Hematopoietic multipotent progenitor cell treated with erythropoietin and hydrocortisone succinate and interleukin-3 and kit ligand, for 17 days (in vitro differentiated cells): ENCODE results near the gene LY9.

Source experiments
- DNase-seq: peaks from one replicate; pipeline ENCODE4 v3.0.0-alpha.2; 2015; ENCODE audit warnings: low spot score

Gene LY9

DNA sequence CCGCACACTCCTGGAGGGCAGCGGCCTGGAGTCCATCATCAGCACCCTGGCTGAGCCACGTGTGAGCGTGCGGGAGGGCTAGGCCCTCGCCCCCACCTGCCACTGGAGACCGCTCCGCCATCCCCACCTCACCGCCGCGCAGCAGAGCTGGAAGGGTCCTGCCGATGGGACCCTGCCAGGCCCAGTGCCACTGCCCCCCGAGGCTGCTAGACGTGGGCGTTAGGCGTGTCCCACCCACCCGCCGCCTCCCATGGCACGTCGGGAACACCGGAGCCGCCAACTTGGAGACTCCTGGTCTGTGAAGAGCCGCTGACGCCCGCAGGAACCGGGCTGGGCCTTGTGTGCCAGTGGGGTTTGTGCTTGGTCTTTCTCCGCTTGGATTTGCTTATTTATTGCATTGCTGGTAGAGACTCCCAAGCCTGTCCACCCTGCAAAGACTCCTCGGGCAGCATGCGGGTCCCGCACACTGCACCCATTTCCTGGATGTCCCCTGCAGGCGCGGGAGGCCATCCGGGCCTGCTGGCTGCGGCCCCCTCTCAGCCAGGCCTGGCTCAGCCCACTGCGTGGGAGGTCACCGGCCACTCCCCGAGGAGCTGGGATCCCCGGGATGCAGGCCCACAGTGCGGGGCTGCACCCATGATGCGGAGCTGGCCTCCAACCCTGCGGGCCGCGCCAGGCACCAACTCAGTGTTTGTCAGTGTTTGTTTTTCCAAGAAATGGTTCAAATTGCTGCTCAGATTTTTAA, 6.0 kb downstream of the LY9 start:
- no peak for DNase-seq

DNA sequence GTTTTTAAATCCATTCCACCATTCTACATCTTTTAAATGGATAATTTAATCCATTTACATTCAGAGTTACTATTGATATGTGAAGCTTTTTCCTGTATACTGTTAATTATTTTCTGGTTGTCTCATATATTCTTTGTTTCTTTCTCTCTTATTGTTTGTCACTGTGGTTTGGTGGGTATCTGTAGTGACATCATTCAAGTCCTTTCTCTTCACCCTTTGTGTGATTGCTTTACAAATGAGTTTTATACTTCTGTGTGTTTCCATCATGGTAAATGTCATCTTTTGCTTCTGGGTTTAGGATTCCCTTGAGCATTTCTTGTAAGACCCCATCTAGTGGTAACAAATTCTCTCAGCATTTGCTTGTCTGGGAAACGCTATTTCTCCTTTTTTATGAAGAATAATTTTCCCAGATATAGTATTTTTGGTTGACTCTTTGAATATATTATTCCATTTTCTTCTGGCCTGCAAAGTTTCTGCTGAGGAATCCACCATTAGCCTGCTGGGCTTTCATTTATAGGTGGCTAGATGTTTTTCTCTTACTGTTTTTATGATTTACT, 10.2 kb downstream of the LY9 start:
- DNase-seq: no peak

DNA sequence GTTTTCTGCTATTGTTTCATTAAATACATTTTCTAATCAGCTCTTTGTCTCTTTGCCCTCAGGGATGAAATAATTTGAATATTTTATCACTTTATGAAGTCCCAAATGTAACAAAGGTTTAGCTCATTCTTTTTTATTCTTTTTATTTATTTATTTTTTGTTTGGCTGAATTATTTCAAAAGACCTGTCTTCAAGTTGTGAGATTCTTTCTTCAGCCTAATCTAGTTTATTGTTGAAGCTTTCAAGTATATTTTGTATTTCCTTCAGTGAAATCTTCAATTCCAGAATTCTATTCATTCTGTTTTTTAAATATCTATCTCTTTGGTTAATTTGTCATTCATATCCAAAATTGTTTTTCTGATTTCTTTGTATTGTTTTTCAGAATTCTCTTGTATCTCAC, 10.8 kb downstream of the LY9 start:
- no peak for DNase-seq

DNA sequence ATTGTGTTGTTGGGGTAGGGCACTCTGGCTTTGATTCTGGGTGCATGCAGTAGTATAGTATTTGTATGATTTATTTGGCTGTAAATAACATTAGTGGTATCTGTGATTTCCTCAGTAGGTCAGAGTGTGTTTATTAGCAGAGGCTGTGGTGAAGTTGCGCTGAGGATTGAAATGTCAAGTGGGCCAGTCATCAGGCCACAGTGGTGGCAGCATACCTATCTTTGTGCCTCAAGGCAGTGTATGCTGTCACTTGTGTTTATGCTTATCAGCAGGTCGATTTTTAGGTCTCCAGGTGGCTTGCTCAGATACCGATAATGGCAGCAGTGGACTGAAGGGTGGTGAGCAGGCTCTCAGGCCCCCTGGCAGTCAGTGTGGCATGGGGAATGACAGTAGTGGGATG, 11.3 kb downstream of the LY9 start:
- DNase-seq: peak; percentile 19

DNA sequence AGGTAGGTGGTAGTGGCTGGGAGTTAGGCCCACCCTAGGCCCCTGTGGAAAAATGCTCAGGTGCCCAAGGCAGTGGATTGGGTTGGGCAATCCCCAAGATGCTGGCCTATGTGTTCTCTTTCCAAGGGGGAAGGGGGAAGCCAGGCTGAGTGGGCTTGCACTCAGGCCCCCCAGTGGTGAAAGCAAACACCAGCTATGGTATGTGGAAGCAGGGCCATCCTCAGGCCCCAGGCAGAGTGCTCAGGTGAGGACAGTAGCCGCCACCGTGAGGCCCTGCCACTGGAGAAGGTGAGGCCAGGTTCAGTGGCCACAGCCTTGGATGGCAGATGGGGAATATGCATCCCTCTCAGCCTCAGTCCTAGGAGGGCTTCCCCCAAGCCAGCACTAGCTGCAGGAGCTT, 11.8 kb downstream of the LY9 start:
- DNase-seq: no peak

DNA sequence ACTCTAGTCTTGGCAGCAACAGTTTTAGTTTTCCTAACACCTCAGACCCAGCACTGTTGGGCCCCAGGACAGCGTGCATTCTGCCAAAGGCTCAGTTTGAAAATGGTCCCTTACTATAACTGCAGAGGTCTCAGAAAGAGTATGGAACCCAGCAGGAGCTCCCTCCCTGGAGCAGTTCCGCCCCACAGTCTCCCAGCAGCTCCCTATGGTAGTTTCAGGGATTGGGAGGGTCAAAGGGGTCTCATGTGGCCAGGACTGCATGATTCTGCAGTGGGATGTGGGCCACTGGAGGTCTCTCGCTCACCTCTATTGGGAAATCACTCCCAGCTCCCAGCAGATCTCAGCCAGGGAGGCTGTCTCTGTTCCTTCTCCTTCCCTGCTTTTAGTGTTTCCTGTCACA, 12.3 kb downstream of the LY9 start:
- no peak for DNase-seq

DNA sequence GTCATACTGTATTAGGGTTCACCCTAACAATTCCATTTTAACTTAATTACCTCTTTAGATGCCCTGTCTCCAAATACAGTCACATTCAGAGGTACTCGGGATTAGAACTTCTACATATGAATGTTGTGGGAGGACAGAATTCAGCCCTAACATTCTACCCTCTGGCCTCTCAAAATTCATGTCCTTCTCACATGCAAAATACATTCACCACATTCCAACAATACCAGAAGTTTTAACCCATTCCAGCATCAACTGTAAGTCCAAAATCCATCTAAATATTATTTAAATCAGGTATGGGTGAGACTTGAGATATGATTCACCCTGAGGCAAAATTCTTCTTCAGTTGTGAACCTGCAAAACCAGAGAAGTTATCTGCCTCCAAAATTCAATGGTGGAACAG, 14.5 kb downstream of the LY9 start:
- DNase-seq: no peak

DNA sequence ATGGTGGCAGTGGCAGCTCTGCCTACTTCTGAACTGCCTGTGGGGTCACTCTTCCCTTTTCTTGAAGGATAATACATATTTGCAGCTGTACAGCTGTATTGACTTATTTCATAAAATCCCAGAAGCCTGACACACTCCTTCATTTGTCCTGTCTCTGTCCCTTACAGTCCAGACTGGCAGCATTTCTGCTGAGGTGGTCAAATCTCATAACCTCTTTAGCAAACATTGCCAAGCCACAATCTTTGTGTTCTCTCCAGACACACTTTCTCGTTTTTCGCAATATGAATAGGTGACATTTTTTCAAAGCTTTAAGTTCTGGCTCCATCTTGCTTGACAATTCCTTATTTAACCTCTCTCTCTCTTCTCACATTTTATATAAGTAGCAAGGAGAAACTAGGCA, 15.2 kb downstream of the LY9 start:
- DNase-seq: no peak

DNA sequence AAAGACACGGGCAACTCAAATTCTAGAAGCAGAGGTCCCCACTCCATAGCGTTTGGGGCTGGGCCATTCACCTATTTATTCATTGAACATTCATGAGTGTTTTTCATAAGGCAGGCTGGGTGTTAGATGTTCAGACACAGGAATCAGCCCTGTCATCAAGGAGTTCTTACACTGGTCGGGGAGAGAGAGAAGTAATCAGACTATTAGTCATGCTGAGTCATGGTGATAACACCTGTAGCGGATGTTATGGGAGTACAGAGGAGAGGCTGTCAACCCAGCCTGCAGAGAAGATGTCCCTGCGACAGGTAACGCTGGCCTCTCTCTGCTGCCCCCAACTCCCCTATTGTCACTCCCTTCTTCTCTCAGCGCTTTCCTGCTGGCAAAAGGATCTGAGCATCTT, 17.2 kb downstream of the LY9 start:
- peak; percentile 70 for DNase-seq

DNA sequence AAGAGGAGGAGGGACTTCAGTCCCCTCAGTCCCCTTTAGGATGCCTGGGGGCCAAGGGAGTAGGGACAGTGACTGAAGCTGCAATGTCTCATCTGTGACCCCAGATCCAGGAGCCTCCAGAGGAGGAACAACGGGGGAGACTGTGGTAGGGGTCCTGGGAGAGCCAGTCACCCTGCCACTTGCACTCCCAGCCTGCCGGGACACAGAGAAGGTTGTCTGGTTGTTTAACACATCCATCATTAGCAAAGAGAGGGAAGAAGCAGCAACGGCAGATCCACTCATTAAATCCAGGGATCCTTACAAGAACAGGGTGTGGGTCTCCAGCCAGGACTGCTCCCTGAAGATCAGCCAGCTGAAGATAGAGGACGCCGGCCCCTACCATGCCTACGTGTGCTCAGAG, 18.3 kb downstream of the LY9 start:
- DNase-seq: no peak

DNA sequence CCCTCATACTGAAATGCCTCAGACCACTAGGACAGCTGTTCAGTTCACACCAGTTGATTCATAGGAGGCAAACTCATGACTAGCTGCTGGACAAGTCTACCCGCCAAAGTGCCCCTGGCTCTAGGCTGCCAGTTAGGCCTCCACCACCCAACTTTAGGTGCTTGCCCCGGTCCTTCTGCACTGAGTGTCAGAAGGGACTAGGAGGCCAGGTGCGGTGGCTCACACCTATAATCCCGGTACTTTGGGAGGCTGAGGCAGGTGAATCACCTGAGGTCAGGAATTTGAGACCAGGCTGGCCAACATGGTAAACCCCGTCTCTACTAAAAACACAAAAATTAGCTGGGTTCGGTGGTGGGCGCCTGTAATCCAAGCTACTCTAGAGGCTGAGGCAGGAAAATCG, 18.9 kb downstream of the LY9 start:
- no peak for DNase-seq

DNA sequence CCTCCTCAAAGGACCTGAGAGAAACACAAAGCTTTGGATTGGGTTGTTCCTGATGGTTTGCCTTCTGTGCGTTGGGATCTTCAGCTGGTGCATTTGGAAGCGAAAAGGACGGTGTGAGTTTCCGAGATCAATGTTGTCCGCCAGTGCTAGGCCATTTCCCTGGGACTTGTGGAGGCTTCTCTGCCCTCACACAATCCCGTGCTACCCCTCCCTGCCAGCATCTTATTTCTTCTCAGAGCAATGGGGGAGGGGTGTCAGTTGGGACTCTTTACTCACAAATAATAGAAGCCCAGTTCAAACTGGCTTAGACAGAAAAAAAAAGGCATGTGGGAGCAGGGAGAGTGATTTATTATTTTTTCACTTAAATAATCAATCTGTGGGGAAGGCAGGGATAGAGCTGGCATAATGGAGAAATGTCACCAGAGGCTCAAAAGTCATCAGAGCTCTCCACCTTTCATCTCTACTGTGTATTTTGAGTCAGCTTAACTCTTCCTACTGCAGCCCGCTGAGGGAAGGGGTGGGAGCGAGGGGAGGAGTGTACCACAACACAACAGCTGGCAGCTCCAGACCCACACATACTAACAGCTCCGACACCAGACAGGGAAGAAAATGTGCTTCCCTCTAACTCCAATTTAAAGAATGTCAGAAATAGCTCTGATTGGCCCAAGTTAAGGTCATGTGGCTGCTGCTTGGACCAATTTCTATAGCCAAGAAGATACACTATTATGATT, 22.4 kb downstream of the LY9 start:
- DNase-seq: no peak

DNA sequence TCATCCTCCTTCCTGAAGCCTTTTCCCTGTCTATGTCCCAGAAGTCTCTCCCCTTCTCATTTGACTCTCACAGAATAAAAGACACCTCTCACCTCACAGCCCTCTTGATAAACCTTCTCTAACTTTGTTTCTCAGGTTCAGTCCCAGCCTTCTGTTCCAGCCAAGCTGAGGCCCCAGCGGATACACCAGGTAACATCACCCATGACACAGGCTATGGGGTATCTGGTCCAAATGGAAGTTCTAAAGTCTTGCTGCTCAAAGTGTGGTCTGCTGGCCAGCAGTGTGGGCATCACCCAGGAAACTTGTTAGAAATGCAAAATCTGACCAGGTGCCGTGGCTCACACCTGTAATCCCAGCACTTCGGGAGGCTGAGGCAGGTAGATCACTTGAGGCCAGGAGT, 23.2 kb downstream of the LY9 start:
- no peak for DNase-seq

DNA sequence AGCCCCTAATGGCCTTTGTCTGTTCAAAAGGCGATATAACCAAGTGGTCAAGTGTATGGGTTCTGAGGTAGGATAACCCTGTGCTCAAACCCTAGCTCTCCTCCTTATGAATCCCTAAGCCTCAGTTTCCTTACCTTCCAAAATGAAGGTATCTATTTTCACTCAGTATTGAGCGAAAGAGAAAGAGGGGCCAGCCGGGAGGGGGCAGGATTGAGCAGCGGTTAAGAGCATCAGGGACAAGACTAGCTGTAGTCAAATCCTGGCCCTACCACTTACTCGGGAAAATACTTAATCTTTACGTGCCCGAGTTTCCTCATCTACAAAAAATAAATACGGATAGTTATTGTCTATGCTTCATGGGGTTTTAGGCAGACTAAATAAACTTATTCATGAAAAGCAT, 25.7 kb downstream of the LY9 start:
- peak; percentile 33 for DNase-seq

DNA sequence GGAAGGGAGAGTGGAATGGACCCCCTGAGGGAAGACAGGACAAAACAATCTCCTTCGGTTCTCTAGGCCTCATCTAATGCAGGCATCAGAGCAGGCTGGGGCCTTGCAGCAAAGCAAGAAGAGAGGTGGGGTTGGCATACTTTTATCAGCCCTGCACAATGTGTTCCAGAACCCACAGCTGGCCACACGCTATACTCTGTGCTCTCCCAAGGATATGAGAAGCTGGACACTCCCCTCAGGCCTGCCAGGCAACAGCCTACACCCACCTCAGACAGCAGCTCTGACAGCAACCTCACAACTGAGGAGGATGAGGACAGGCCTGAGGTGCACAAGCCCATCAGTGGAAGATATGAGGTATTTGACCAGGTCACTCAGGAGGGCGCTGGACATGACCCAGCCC, 27.3 kb downstream of the LY9 start:
- DNase-seq: peak; percentile 76

DNA sequence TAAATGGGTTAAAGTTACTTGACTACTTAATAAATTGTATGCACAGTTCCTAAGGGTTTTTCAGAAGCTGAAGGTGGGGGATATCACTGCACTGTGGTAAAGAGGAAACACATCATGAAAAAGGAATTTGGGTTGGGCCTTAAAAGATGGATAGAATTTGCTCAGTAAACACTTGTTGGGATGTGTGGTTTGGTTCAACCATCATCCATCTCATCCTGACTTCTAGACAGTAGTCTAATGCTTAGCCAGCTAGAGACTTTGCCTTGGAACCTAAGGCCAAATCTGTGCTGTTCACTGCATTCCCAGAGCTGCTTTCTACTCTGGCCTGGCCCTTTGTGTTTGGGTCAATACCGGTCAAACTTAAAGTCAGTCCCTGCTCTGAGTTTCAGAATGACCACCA, 30.6 kb downstream of the LY9 start:
- no peak for DNase-seq

DNA sequence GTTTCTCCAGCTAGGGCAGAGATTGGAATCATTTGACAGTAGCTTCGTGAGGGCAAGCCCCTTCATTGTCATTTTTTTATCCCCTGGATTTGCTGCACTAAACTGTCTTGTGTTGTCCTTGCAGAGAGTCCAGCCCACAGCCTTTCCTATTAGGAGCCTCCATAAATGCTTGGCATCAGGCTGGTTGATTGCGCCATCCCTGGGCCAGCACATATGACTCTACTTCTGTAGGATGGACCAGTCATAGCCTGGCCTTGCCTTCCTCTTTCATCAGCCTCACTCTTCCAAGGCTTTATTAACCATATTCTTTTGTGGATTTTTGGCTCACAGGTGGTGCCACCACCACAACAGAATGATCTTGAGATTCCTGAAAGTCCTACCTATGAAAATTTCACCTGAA, 31.4 kb downstream of the LY9 start:
- no peak for DNase-seq

DNA sequence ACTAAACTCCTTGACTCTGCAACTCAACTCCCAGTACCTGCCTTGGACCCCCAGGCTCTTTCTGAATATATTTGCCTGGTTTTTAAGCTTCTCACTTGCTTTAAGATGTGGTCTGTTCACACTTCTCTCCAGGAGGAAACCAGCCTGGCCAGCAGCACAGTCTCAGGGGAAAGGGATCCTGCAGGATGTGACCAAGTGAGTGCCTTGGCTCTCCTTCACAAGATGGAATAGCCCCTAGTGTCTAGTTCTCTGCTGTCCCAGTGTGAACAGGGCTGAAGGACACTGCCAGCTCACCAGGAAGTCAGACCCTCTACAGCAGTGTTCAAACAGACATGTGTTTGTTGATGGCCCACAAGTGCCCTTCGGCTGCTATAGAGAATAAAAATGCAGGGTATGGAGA, 33.8 kb downstream of the LY9 start:
- no peak for DNase-seq

DNA sequence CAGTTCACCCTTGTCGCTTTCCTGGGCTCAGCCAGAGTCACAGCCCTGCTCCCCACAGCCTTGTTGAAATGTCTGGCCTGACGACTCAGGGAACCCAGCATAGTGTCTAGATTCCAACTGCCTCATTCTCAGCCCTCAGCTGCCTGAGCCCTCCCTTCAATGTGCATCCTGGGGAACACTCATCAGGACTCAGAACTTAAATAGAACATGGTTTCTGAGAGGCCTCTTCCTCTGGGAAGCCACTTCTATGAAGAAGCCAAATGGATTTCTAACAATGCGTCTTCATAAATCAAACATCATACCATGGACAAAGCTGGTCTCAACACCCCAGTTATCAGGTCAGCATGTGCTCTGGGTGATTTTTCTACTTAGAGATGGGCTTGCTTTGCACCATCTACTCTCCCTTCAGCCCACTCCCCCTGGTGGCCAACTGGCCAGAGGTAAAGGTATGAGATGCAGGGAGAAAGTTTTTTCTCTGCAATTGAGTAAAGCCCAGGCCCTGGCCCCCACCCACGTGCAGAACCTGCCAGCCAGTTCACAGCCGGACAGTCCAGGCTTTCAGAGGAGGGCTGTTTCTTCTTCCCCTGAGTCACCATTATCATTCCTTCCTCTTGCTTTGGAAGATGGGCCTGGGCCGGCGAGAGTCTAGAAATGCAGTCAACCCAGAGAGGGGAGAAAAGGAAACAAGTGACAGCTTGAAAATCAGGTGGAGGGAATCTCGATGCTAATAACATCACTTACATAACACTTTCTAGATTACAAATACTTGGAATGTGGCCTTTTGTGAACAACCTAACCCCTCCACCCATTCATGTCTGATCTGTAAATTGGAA, 34.6 kb downstream of the LY9 start:
- peak; percentile 72 for DNase-seq

DNA sequence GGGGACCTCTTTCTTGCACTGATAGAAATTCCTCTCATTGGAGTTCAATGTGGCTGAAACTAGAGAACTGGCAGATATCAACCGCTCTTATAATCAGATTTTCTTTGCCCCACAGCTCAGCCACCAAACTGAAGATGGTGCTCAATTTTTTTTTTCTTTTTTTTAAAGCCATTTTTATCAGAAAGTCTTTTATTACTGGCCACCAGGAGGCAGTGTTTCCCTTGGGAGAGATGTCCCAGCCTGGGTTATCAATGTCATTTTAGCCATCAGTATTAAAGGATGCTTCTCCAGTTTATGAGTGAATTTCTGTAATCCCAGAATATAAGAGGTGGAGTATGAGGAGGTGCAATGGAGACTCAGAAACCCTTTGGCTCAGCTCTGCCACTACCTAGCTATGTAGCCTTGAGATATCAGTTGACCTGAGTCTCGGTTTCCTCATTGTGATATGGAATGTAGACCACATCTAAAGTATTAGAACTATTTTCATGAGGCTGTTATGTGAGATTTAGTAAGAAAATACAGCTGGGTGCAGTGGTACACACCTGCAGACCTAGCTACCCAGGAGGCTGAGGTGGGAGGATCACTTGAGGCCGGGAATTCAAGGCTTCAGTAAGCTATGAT, 39.1 kb downstream of the LY9 start:
- peak; percentile 81 for DNase-seq

DNA sequence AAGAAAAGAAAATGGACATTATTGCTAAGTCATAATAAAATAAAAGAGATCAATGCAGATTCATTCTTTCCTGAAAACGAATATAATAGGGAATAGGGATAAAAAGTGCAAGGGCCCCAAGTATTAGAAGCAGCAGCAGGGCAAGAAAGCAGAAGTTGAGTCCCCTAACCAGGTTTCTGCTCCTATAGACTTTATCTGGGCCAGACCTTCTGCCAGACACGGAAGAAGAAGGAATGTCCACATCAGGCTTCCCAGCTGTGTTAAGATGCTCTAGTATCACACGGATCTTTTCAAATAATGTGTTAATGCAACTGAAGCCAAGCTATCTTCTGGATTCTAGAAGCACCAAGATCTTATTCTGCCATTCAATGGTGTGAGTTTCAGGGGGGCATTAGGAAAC, 39.8 kb downstream of the LY9 start:
- DNase-seq: no peak

DNA sequence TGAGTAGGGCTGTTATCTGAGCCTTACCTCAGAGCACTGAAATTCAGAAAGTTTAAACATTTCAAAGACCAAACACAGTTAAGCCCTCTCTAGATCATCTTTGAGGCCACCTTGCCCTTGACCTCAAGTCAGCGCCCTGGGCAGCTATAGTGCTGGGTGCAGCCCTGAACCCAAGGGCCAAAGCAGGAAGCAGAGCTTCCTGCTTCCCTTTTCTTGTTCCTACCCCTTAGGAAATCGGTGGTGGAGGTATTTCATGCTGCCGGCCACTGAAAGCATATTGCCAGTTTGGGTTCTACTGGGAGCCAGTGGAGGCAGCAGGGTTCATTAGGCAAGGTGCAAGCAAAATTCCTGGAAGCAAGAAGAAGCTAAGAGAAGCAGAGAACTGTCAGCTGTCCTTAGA, 40.6 kb downstream of the LY9 start:
- no peak for DNase-seq
